Keratinocyte (primary cell): ENCODE data around the gene CSNK1D.

ENCODE experiments used
- CTCF ChIP-seq, 3 experiments: IDR thresholded peaks in 1 of 3; conservative IDR thresholded peaks in 1 of 3; optimal IDR thresholded peaks in 1 of 3; 2 replicates in 2 of 3; 3 replicates in 1 of 3; pipeline versions ENCODE3 to v1.5.1; 2011; ENCODE audit warnings: low read length in 3 of 3, mild to moderate bottlenecking in 3 of 3, moderate library complexity in 2 of 3, control low read depth in 1 of 3, inconsistent platforms in 1 of 3; ENCODE audit not compliant: insufficient read depth in 2 of 3; ENCODE audit errors: extremely low read depth in 1 of 3
- EZH2 ChIP-seq: IDR thresholded peaks from one replicate; pipeline ENCODE4 v1.6.1; 2012; ENCODE audit warnings: inconsistent platforms, mild to moderate bottlenecking, low read length, moderate library complexity

GRCh38 chr17:82198092-82198491, 75.4 kb downstream of the CSNK1D start:
- TF ChIP-seq CTCF (optimal IDR thresholded peaks at IDR 0.05 in 1 of 3, IDR thresholded peaks at IDR 0.05 in 1 of 3, conservative IDR thresholded peaks at IDR 0.05 in 1 of 3; ENCODE audit: extremely low read depth in 1 of 3, insufficient read depth in 2 of 3, low read length in 3 of 3) (no peak), EZH2 (no peak)
